H1 (cell line): ENCODE measurements around the gene TANC1. TPM values are rescaled to one million over a fixed set of nuclear protein-coding genes. Genes with fewer than 3 reads are reported as not detected.

ENCODE experiments used
- CHD7 ChIP-seq: fragments of 300-600 bp; sonication (generic); IDR thresholded peaks from 2 replicates; pipeline ENCODE4 v1.7.1; 2012; ENCODE audit warnings: low read length, moderate library complexity, mild to moderate bottlenecking, inconsistent platforms; ENCODE audit not compliant: insufficient replicate concordance
- EZH2 ChIP-seq: fragments of 200-600 bp; sonication (generic); IDR thresholded peaks from 2 replicates; pipeline ENCODE4 v1.7.1; 2012; ENCODE audit warnings: low read depth, mild to moderate bottlenecking, moderate library complexity, low read length, inconsistent platforms; ENCODE audit not compliant: severe bottlenecking
- FOSL1 ChIP-seq: IDR thresholded peaks from 2 replicates; pipeline ENCODE4 v1.6.1; 2011; ENCODE audit warnings: mild to moderate bottlenecking, low read depth, low read length, moderate library complexity; ENCODE audit not compliant: insufficient read depth
- polyA plus RNA-seq, 7 experiments: library from polyadenylated mRNA; depleted of rRNA in 3 of 7; stranded (reverse) in 5 of 7; unstranded in 2 of 7; fragments of >200 nt in 5 of 7; fragments of 200-250 nt in 2 of 7; gene quantifications; 1 replicate in 5 of 7; 2 replicates in 1 of 7; 4 replicates in 1 of 7; pipeline versions ENCODE4 v1.2.1 to v1.2.3, GENCODE V29; 2011 to 2013; ENCODE audit warnings: missing spikeins in 2 of 7, mixed read lengths in 2 of 7
- total RNA-seq: library from RNA; stranded (reverse); fragmentation: NEBNext Ultra II Directional; extraction: Animal tissue kit (Norgen Biotek cat#: 25700); gene quantifications from 2 replicates; pipeline ENCODE4 v1.2.1, GENCODE V29; 2021

The TANC1 gene
- total and polyA plus RNA-seq, 2 of the 8 experiments (the other 6 are each of a cell fraction or from before 2014, with no cell fraction given) = 4.1 to 7.6 TPM

DNA sequence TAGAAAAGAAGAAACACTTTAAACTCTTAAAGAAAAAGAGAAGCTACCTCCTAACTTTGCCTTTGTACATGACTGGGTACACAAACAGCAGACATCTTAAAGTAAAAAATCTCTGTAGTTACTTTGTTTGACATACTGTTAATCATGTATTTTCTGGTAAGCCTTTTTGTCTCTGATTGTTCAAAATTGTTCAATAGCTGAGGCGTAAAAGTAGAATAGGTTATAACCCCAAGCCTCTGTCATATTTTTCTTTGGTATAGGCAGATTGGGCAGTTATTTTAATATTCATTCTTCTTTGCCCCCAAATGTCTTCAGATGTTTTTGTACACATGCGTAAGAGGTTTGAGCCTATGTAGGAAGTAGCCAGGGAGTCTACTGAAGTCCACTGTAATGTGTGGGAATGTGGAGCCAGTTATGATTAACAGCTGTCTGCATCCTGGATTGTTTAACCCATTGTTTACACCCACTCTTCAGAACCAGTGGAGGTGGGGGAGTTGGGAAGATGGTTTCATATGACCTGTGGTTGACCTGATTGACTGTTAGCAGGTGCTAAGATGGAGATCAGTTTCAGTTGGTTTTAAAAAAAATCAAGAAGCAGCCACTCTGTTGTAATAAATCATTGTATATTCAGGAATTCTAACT lies 150.5 kb downstream of the TANC1 start (continued):
- no peak for TF ChIP-seq FOSL1
- no peak for TF ChIP-seq CHD7
- TF ChIP-seq EZH2 = no peak
